HepG2 (cell line): ENCODE results near the gene IL12B. TPM values are rescaled to one million over a fixed set of nuclear protein-coding genes. Genes with fewer than 3 reads are reported as not detected.

Experiments
- GABPB1 ChIP-seq: IDR thresholded peaks from 2 replicates; pipeline ENCODE4 v1.6.1; 2016; ENCODE audit warnings: mild to moderate bottlenecking, missing genetic modification reagents, moderate library complexity, missing compliant biosample characterization
- GATAD2A ChIP-seq: IDR thresholded peaks from 2 replicates; pipeline ENCODE4 v1.6.1; 2016
- KDM2A ChIP-seq: sonication (generic); formaldehyde crosslinking; IDR thresholded peaks from 2 replicates; pipeline ENCODE4 v1.4.0; 2020; ENCODE audit warnings: low read depth, missing genetic modification reagents, borderline replicate concordance
- MAZ ChIP-seq, 2 experiments: sonication (generic) in 1 of 2; formaldehyde crosslinking in 1 of 2; IDR thresholded peaks; 2 replicates each; pipeline versions ENCODE4 v1.5.0 to v1.6.1; 2012 to 2020; ENCODE audit warnings: low read depth in 2 of 2, mild to moderate bottlenecking in 2 of 2, borderline replicate concordance in 1 of 2, improper control_type of control experiment in 1 of 2, low read length in 1 of 2, missing genetic modification reagents in 1 of 2, moderate library complexity in 1 of 2
- MED13 ChIP-seq: sonication (generic); formaldehyde crosslinking; IDR thresholded peaks from 2 replicates; pipeline ENCODE4 v1.5.0; 2020; ENCODE audit warnings: missing genetic modification reagents
- MTF2 ChIP-seq: sonication (generic); formaldehyde crosslinking; IDR thresholded peaks from 2 replicates; pipeline ENCODE4 v1.5.0; 2020; ENCODE audit warnings: missing genetic modification reagents, borderline replicate concordance
- MZF1 ChIP-seq: sonication (generic); formaldehyde crosslinking; IDR thresholded peaks from 2 replicates; pipeline ENCODE4 v1.8.1; 2023; ENCODE audit warnings: mild to moderate bottlenecking, missing genetic modification reagents, borderline replicate concordance
- NAIF1 ChIP-seq: sonication (generic); formaldehyde crosslinking; IDR thresholded peaks from 2 replicates; pipeline ENCODE4 v1.5.0; 2020; ENCODE audit warnings: mild to moderate bottlenecking, missing genetic modification reagents, borderline replicate concordance
- SMARCE1 ChIP-seq: fragments of 450-650 bp; IDR thresholded peaks from 2 replicates; pipeline ENCODE4 v1.6.1; 2017; ENCODE audit warnings: borderline replicate concordance
- STAG1 ChIP-seq: sonication (generic); formaldehyde crosslinking; IDR thresholded peaks from 2 replicates; pipeline ENCODE4 v1.4.0; 2020; ENCODE audit warnings: missing genetic modification reagents
- TAF15 ChIP-seq: fragments of 200-400 bp; formaldehyde crosslinking; IDR thresholded peaks from one replicate; pipeline ENCODE4 v1.6.1; 2018; ENCODE audit warnings: mild to moderate bottlenecking, low read depth, low read length; ENCODE audit not compliant: poor library complexity, severe bottlenecking
- ZKSCAN1 ChIP-seq: fragments of 150-350 bp; IDR thresholded peaks from 2 replicates; pipeline ENCODE4 v1.6.1; 2014; ENCODE audit warnings: low read length
- ZNF749 ChIP-seq: sonication (generic); formaldehyde crosslinking; IDR thresholded peaks from 2 replicates; pipeline ENCODE4 v1.8.0; 2022; ENCODE audit warnings: mild to moderate bottlenecking, missing genetic modification reagents, moderate library complexity, borderline replicate concordance
- ZSCAN25 ChIP-seq: sonication (generic); formaldehyde crosslinking; IDR thresholded peaks from 2 replicates; pipeline ENCODE4 v1.8.0; 2022; ENCODE audit warnings: mild to moderate bottlenecking, missing genetic modification reagents
- polyA plus RNA-seq, 8 experiments: library from polyadenylated mRNA; depleted of rRNA in 3 of 8; stranded (reverse) in 7 of 8; unstranded in 1 of 8; fragments of >200 nt; fragmentation: Illumina TruSeq in 4 of 8; extraction: Trizol in 4 of 8; gene quantifications; 2 replicates each; pipeline versions ENCODE4 v1.2.1 to v1.2.3, GENCODE V29; 2011 to 2016; ENCODE audit warnings: low read depth in 4 of 8, missing spikeins in 1 of 8, mixed read lengths in 1 of 8; ENCODE audit not compliant: insufficient read depth in 1 of 8
- total RNA-seq, 5 experiments: library from RNA; depleted of rRNA; stranded (reverse); fragments of >200 nt; fragmentation: Illumina TruSeq; extraction: Trizol; gene quantifications; 2 replicates each; pipeline ENCODE4 v1.2.3, GENCODE V29; 2016; ENCODE audit warnings: low read depth in 1 of 5
- TF ChIP-seq, protein P1 (sequence below): sonication (generic); formaldehyde crosslinking; IDR thresholded peaks from 2 replicates; pipeline ENCODE4 v1.4.0; 2020; ENCODE audit warnings: missing genetic modification reagents
- TF ChIP-seq, protein P2 (sequence below): sonication (generic); formaldehyde crosslinking; IDR thresholded peaks from 2 replicates; pipeline ENCODE4 v1.4.0; 2020; ENCODE audit warnings: missing genetic modification reagents
- TF ChIP-seq, protein P3 (sequence below): sonication (generic); formaldehyde crosslinking; IDR thresholded peaks from 2 replicates; pipeline ENCODE4 v1.8.1; 2023; ENCODE audit warnings: mild to moderate bottlenecking, missing genetic modification reagents, borderline replicate concordance
- TF ChIP-seq, protein P4 (sequence below): sonication (generic); formaldehyde crosslinking; IDR thresholded peaks from 2 replicates; pipeline ENCODE4 v1.4.0; 2020; ENCODE audit warnings: missing genetic modification reagents, borderline replicate concordance

The IL12B gene
- total and polyA plus RNA-seq, 2 of the 13 experiments (the other 11 are each of a cell fraction or from before 2014, with no cell fraction given) = not detected

DNA sequence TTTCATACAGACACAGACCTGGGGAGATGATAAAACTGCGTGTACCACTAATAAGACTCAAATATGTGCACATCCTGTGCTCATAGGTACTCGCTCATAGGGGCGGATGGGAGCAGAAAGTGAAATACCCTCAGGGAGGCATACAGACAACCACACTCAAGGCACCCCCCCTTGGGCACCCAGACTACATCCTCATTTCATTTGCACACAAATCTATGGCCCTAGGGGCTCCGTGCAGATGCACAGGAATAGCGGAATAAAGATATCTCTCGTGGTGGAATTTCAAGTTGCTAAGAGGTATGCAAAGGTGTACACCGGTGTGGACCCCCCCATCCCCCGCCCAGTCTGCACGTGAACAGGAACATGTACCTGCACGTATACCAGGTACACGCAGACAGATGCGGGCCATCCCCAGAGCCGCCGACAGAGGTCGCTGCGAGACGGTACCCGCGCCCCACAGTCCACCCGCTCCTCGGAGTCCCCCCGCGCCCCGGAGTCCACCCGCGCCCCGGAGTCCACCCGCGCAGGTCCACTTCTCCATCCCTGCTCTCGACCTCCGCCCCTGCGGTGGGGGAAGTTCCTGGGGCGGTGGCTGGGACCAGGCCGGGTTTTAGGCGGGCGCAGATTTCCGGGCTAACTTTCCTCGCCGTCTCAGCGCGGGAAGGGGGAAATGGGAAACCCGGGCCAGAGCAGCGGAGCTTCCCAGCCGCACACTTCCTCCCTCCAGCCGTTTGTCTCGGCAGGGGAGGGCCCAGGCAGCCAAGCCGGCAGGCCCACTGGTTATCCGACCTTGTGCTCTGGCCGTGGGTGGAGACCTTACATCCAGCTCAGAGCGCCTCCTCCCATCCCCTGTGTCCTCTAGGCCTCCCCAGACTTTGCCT is 1.0 kb upstream of the IL12B start (continued):
- TF ChIP-seq, protein P1, sequence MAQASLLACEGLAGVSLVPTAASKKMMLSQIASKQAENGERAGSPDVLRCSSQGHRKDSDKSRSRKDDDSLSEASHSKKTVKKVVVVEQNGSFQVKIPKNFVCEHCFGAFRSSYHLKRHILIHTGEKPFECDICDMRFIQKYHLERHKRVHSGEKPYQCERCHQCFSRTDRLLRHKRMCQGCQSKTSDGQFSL (CRISPR knock-in tag) = no peak
- no peak for TF ChIP-seq NAIF1 (CRISPR knock-in tag)
- 0 out of 2 replicates have a peak, but pooled peaks have one; percentile 16 for TF ChIP-seq GATAD2A
- no peak for TF ChIP-seq MED13 (CRISPR knock-in tag)
- 0 out of 2 replicates have a peak, but pooled peaks have one; percentile 21 for TF ChIP-seq KDM2A (CRISPR knock-in tag)
- no peak for TF ChIP-seq MZF1 (CRISPR knock-in tag)
- TF ChIP-seq MAZ (IDR thresholded peaks at IDR 0.05; ENCODE audit: borderline replicate concordance, low read depth, low read length) = no peak
- TF ChIP-seq MAZ (CRISPR knock-in tag; IDR thresholded peaks at IDR 0.05; ENCODE audit: low read depth) = no peak
- TF ChIP-seq, protein P2, sequence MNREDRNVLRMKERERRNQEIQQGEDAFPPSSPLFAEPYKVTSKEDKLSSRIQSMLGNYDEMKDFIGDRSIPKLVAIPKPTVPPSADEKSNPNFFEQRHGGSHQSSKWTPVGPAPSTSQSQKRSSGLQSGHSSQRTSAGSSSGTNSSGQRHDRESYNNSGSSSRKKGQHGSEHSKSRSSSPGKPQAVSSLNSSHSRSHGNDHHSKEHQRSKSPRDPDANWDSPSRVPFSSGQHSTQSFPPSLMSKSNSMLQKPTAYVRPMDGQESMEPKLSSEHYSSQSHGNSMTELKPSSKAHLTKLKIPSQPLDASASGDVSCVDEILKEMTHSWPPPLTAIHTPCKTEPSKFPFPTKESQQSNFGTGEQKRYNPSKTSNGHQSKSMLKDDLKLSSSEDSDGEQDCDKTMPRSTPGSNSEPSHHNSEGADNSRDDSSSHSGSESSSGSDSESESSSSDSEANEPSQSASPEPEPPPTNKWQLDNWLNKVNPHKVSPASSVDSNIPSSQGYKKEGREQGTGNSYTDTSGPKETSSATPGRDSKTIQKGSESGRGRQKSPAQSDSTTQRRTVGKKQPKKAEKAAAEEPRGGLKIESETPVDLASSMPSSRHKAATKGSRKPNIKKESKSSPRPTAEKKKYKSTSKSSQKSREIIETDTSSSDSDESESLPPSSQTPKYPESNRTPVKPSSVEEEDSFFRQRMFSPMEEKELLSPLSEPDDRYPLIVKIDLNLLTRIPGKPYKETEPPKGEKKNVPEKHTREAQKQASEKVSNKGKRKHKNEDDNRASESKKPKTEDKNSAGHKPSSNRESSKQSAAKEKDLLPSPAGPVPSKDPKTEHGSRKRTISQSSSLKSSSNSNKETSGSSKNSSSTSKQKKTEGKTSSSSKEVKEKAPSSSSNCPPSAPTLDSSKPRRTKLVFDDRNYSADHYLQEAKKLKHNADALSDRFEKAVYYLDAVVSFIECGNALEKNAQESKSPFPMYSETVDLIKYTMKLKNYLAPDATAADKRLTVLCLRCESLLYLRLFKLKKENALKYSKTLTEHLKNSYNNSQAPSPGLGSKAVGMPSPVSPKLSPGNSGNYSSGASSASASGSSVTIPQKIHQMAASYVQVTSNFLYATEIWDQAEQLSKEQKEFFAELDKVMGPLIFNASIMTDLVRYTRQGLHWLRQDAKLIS (CRISPR knock-in tag) = no peak
- no peak for TF ChIP-seq ZKSCAN1
- 0 out of 2 replicates have a peak, but pooled peaks have one; percentile 47 for TF ChIP-seq MTF2 (CRISPR knock-in tag)
- TF ChIP-seq SMARCE1 = no peak
- TF ChIP-seq STAG1 (CRISPR knock-in tag) = 0 out of 2 replicates have a peak, but pooled peaks have one; percentile 33
- TF ChIP-seq TAF15 = no peak
- TF ChIP-seq, protein P3, sequence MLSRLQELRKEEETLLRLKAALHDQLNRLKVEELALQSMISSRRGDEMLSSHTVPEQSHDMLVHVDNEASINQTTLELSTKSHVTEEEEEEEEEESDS (CRISPR knock-in tag) = no peak
- TF ChIP-seq, protein P4, sequence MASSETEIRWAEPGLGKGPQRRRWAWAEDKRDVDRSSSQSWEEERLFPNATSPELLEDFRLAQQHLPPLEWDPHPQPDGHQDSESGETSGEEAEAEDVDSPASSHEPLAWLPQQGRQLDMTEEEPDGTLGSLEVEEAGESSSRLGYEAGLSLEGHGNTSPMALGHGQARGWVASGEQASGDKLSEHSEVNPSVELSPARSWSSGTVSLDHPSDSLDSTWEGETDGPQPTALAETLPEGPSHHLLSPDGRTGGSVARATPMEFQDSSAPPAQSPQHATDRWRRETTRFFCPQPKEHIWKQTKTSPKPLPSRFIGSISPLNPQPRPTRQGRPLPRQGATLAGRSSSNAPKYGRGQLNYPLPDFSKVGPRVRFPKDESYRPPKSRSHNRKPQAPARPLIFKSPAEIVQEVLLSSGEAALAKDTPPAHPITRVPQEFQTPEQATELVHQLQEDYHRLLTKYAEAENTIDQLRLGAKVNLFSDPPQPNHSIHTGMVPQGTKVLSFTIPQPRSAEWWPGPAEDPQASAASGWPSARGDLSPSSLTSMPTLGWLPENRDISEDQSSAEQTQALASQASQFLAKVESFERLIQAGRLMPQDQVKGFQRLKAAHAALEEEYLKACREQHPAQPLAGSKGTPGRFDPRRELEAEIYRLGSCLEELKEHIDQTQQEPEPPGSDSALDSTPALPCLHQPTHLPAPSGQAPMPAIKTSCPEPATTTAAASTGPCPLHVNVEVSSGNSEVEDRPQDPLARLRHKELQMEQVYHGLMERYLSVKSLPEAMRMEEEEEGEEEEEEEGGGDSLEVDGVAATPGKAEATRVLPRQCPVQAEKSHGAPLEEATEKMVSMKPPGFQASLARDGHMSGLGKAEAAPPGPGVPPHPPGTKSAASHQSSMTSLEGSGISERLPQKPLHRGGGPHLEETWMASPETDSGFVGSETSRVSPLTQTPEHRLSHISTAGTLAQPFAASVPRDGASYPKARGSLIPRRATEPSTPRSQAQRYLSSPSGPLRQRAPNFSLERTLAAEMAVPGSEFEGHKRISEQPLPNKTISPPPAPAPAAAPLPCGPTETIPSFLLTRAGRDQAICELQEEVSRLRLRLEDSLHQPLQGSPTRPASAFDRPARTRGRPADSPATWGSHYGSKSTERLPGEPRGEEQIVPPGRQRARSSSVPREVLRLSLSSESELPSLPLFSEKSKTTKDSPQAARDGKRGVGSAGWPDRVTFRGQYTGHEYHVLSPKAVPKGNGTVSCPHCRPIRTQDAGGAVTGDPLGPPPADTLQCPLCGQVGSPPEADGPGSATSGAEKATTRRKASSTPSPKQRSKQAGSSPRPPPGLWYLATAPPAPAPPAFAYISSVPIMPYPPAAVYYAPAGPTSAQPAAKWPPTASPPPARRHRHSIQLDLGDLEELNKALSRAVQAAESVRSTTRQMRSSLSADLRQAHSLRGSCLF (CRISPR knock-in tag) = no peak
- peak; percentile 40; the same call in 1 of the 2 replicates for TF ChIP-seq GABPB1 (CRISPR knock-in tag)
- TF ChIP-seq ZSCAN25 (CRISPR knock-in tag) = no peak
- TF ChIP-seq ZNF749 (CRISPR knock-in tag) = no peak
